GM03348 (cell line): Measurements from ENCODE around the gene NOX4.
"Not testable (repeated sequence)": the region's sequence is repeated elsewhere in the genome, so short reads cannot be mapped to it uniquely, and the experiment has no call there.

Source experiments
- DNase-seq: peaks from one replicate; pipeline ENCODE4 v3.0.0; 2012; ENCODE audit warnings: low spot score

Gene NOX4

DNA sequence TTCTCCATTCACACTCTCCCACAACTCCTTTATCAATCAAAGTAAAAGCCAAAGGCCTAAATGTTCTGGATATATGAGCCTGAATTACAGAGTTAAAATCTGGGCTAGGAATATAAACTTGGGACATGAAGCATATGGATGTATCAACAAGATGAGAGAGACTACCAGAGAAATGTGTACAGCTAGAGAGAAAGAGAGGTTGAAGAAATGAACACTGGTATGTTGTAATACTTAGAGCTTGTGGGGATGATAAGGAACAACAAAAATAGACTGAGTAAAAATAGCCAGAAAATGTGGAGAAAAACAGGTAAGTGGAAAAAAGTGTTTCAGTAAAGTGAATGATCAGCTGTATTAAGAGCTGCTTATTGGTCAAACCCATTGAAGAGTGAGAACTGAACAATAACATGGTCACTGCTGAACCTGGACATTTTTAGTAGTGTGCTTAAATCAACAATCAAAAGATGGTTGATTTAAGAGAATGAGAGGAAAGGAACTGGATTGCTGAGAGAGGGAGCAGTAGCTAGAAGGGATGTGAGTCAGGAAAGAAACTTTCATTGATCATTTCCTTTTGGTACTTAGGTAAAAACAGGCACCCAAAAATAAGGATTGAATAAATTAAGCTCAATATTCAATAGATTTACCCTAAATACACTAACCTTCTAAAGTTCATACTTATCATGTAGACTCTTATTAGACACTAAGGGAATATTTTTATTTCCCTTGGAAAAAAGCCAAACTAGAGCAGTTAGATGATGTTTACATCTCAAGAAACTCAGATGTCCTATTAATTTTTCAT, 111.0 kb downstream of the NOX4 start:
- not testable (repeated sequence) for DNase-seq

DNA sequence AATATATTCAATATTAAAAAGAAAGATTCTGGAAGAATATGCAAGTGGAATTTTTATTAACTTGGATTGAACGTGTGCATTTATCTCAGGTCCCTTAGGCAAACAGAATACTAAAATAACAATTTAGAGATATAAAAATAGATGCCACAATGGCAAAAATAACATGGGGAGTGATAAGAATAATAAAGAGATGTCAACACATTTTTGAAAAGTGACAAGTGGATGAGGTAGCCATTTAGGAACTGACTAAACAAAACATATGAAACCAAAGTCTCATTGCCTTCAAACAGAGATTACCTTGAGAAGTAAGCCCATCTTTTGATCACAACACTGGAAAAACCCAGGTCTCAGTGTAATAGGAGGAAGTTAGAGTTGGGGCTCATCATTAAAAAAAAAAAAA, 112.2 kb downstream of the NOX4 start:
- DNase-seq = not testable (repeated sequence)

DNA sequence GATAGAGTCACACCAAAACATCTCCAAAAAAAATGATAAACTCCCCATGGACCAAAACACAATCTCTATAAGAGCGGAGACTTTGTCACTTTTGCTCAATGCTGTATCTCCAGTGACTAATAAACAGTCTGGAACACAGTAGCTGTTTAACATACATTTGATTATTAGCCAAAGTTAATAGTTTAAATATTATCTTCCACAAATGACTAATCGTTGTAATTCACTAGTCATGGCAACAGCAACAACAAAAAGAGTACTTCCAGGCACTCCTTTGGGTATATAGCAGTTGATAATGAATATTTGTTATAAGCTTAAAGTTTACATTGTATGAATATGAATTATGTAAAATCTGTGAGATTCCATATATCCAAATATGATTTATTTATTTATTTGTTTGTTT, 121.8 kb downstream of the NOX4 start:
- not testable (repeated sequence) for DNase-seq

DNA sequence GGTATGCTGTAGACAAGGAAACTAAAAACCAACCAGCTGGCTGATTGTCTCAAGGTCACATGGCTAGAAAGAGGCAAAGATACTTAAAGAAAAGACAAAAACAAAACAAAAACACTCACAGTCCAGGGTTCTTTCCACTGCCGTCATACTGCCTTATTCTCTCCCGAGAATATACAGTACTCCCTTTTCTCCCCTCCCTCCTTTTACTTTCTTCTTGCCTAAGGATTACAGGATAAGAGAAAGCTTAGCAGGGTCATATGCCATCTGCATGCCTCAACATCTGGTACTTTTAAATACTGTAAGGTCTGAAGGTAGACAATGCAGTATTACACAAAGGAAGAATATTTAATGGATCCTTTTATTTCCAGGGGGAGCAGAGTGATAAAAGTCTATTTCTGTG, 126.3 kb downstream of the NOX4 start:
- DNase-seq = not testable (repeated sequence)

GRCh38 chr11:89361734-89362133, 129.4 kb downstream of the NOX4 start:
- DNase-seq = no peak

- DNase-seq = not testable (repeated sequence)
Observed at GRCh38 chr11:89359208-89359607, 132.0 kb downstream of the NOX4 start.

DNA sequence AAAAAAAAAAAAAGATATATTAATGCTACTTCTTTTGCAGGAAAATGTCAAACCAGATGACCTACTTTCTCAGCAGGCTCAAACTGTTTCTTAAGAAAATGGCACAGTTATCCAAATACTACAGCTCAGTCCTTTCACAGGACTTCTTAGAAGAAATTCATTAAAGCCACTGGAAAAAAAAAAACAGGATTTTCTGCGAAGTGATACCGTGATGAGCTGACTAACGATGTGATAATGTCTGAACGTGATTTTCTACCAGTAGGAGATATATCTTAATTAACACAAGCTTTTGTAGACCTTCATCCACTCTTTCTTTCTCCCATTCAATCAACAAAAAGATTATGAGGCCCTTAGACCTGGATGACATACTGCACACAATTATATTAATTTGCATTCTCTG, 132.4 kb downstream of the NOX4 start:
- DNase-seq = no peak

DNA sequence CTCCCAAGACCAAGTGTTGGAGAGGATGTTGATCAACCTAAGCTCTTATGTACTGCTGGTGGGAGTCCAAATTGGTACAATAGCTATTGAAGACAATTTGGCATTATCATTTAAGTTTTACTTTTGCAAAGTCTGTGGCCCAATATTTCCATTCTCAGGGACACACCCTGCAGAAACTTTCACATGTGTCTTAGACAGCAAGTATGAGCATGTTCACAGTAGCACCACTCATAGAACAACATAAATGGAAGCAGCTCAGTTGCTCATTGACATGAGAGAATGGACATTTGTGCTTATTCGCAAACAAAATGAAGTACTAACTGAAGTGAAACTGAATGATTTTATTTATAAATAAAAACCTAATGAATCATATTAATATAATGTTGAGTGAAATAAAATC, 135.5 kb downstream of the NOX4 start:
- no peak for DNase-seq

GRCh38 chr11:89354513-89354912, 136.7 kb downstream of the NOX4 start:
- DNase-seq = not testable (repeated sequence)

DNA sequence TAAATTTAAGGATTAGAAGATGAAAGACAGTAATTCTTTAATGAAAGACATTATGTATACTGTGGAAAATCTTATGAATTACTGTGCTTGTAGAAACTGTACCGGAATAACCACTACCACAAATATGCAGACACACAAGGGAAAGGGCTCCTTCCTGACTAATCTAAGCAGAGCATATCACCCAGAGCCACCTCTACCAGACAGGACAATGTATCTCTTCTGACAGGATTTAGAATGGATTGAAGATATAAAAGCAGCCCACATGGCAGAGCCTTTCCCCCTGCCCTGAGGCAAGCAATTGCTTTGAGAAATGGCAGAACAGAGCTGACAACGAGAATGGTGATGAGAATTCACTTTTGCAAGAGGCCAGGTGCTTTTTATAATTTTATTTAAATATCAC, 144.1 kb downstream of the NOX4 start:
- DNase-seq = no peak

GRCh38 chr11:89346601-89347000, 144.6 kb downstream of the NOX4 start:
- no peak for DNase-seq

- DNase-seq = peak; percentile 8
Observed at GRCh38 chr11:89342880-89343572, 148.1 kb downstream of the NOX4 start.

- DNase-seq = peak; percentile 35
Observed at GRCh38 chr11:89340450-89340849, 150.7 kb downstream of the NOX4 start.

- not testable (repeated sequence) for DNase-seq
Observed at GRCh38 chr11:89338073-89338472, 153.1 kb downstream of the NOX4 start.

DNA sequence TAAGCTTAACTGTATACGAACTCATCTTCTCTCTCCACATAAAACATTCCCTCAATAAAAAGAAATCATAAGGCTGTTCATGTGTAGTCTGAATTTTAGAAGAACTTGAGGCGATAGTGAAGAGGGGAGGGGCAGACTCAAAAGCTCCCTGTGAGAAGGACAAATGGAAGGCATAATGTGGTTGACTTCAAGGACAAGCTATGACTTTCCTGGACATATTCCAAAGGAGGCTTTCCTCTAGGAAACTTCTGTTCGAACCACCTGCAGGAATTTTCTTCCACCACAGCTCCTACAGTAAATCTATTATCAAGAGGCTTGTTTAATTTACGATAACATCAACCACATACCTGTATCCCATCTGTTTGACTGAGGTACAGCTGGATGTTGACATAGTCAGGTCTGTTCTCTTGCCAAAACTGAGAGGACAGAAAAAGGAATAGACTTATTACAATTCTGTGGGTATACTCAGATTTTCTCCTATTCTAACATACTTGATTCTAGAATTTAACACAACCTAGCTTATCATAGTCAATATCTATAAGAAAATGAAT, 154.0 kb downstream of the NOX4 start:
- DNase-seq = not testable (repeated sequence)

- peak; percentile 14 for DNase-seq
Observed at GRCh38 chr11:89333704-89334103, 157.5 kb downstream of the NOX4 start.

GRCh38 chr11:89331940-89332339, 159.2 kb downstream of the NOX4 start:
- not testable (repeated sequence) for DNase-seq

DNA sequence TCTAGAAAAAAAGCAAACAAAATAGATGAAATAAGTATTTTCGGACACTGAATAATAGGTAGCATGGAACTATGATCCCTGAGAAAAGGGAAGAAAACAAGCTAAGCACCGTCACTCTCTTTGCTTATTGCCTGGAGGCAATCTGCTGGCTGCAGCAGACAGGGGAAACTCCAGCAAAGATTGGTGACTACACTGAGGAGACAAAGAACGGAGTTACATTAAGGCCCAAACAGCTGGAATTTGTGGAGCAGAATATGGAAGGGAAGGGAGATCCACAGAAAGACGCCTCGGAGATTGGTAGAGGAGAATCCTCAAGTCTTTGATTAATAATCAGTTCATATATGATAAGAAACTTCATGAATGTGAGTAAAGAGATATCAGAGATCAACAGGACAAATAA, 163.3 kb downstream of the NOX4 start:
- no peak for DNase-seq

DNA sequence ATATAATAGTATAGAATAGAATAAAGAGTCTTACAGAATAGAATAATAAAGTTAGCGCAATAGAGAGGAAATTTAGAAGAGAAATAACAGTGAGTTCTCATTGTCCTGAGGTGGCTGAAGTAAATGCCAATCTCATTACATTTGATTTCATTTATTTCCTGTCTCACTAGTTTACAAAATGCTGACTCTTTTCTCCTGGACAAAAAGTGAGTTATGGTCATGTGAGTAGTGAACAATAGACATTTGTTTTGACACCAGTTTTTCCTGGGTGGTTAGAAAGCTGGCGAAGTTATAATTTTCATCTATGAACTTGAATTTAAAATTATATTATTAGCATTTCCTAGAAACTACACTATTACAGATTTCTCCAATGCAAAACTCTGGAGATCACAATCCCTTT, 169.8 kb downstream of the NOX4 start:
- no peak for DNase-seq

DNA sequence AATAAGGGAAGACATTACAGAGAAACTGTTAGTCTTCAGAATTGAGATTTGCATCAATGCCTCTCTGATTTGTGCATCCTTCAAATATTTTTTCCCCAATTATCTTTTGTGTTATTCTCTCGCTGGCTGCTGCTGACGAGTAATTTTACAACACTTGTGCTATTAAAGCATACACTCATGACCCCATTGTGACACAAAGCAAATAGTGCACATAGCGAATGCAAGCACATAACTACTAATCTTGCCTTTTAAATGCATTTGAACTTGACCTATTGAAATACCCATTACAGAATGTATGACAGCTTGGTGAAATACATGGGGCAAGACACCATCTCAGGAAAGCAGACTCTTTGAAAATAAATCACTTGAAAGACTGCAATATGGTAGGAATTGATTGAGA, 180.6 kb downstream of the NOX4 start:
- not testable (repeated sequence) for DNase-seq

- not testable (repeated sequence) for DNase-seq
Observed at GRCh38 chr11:89309321-89309985, 181.7 kb downstream of the NOX4 start.

DNA sequence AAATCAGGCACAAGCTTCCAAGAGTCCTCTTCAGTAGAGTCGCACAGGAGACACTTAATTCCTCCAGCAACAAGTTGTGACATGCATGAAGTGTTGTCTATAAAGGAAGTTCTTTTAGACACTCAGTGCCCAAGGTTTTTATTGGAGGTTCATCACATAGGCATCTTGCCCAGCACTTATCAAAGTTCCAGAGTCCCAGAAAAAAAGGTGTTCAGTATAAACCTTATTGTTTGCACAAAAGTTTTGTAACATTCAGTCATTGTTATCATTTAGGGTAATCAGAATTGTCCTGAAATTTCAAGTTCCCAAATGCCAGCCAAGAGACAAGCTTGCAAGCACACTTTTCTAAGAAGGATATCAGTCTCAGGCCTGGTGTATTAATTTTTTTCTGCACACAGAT, 182.9 kb downstream of the NOX4 start:
- not testable (repeated sequence) for DNase-seq

- not testable (repeated sequence) for DNase-seq
Observed at GRCh38 chr11:89303029-89303428, 188.1 kb downstream of the NOX4 start.
